H1 (cell line): Measurements from ENCODE around the gene GJB1. TPM values are rescaled to one million over a fixed set of nuclear protein-coding genes. Genes with fewer than 3 reads are reported as not detected.

Source experiments
- CTCF ChIA-PET: fragments of 300-600 bp; sonication (Branson Sonifier 250); formaldehyde crosslinking; loops from one replicate; lab custom pipeline; 2021; ENCODE audit not compliant: partially characterized antibody; lab: Charles Lee
- POLR2A ChIA-PET: fragments of 300-600 bp; sonication (Branson Sonifier 250); formaldehyde crosslinking; loops from one replicate; lab custom pipeline; 2021; ENCODE audit warnings: inconsistent platforms; ENCODE audit not compliant: partially characterized antibody; lab: Charles Lee
- DNase-seq, 2 experiments: peaks; one replicate each; pipeline versions ENCODE4 v3.0.0 to v3.0.0-alpha.2; 2010 to 2022; ENCODE audit warnings: low spot score in 2 of 2, low read depth in 1 of 2, mixed read lengths in 1 of 2
- FAIRE-seq: peaks from 2 replicates; lab custom pipeline; 2011; peaks lifted over from hg19 to GRCh38; lab: Jason Lieb, UNC
- H2AFZ ChIP-seq: 2 replicates; pipeline ENCODE4 v1.8.1; 2012; ENCODE audit warnings: low read length, inconsistent platforms
- H2AK5ac ChIP-seq: 2 replicates; pipeline ENCODE4 v1.6.1; 2013; ENCODE audit warnings: low read depth, low read length
- H2BK120ac ChIP-seq: replicated peaks from 2 replicates; pipeline ENCODE3; 2013; ENCODE audit warnings: low read depth, low read length, inconsistent platforms
- H2BK12ac ChIP-seq: 2 replicates; pipeline ENCODE4 v1.6.1; 2013; ENCODE audit warnings: low read depth, low read length
- H2BK15ac ChIP-seq: 2 replicates; pipeline ENCODE4 v1.6.1; 2013; ENCODE audit warnings: low read length
- H2BK20ac ChIP-seq: 2 replicates; pipeline ENCODE4 v1.6.1; 2013; ENCODE audit warnings: low read length
- H2BK5ac ChIP-seq: 2 replicates; pipeline ENCODE4 v1.6.1; 2013; ENCODE audit warnings: low read depth, low read length
- H3K14ac ChIP-seq: 2 replicates; pipeline ENCODE4 v1.6.1; 2013; ENCODE audit warnings: inconsistent platforms; ENCODE audit not compliant: insufficient read length
- H3K18ac ChIP-seq: 2 replicates; pipeline ENCODE4 v1.6.1; 2013; ENCODE audit warnings: low read length; ENCODE audit errors: extremely low read depth
- H3K23ac ChIP-seq: 2 replicates; pipeline ENCODE4 v1.6.1; 2013; ENCODE audit warnings: inconsistent platforms; ENCODE audit not compliant: insufficient read length
- H3K23me2 ChIP-seq: 2 replicates; pipeline ENCODE4 v1.6.1; 2013; ENCODE audit warnings: low read depth, low read length
- H3K27ac ChIP-seq: 2 replicates; pipeline ENCODE4 v1.6.1; 2011; ENCODE audit warnings: low read depth, low read length, inconsistent platforms
- H3K27me3 ChIP-seq, 4 experiments: replicated peaks in 1 of 4; 1 replicate in 1 of 4; 2 replicates in 3 of 4; pipeline versions ENCODE4 v1.6.1 to v1.8.1; 2011 to 2013; ENCODE audit warnings: low read length in 3 of 4, mild to moderate bottlenecking in 3 of 4, inconsistent platforms in 2 of 4, mixed read lengths in 2 of 4, moderate library complexity in 1 of 4; ENCODE audit not compliant: control insufficient read depth in 3 of 4, insufficient read depth in 3 of 4; ENCODE audit errors: extremely low read depth in 1 of 4
- H3K36me3 ChIP-seq, 4 experiments: 2 replicates each; pipeline versions ENCODE4 v1.6.1 to v1.8.1; 2011 to 2013; ENCODE audit warnings: mild to moderate bottlenecking in 4 of 4, low read length in 3 of 4, moderate library complexity in 2 of 4, control low read depth in 1 of 4, inconsistent platforms in 1 of 4; ENCODE audit not compliant: insufficient read depth in 4 of 4, control insufficient read depth in 2 of 4
- H3K4ac ChIP-seq: replicated peaks from 2 replicates; pipeline ENCODE3; 2013; ENCODE audit warnings: low read length, low read depth, mixed read lengths, inconsistent platforms; ENCODE audit not compliant: insufficient read length
- H3K4me1 ChIP-seq, 4 experiments: replicated peaks in 1 of 4; 1 replicate in 1 of 4; 2 replicates in 3 of 4; pipeline versions ENCODE4 v1.6.1 to v1.8.1; 2011 to 2013; ENCODE audit warnings: low read length in 3 of 4, inconsistent platforms in 2 of 4, mixed read lengths in 1 of 4; ENCODE audit not compliant: insufficient read depth in 4 of 4, control insufficient read depth in 3 of 4
- H3K4me2 ChIP-seq, 2 experiments: 2 replicates each; pipeline versions ENCODE4 v1.6.1 to v1.8.1; 2011 to 2013; ENCODE audit warnings: low read depth in 2 of 2, low read length in 2 of 2, control low read depth in 1 of 2, inconsistent platforms in 1 of 2, mild to moderate bottlenecking in 1 of 2; ENCODE audit not compliant: insufficient read depth in 1 of 2
- H3K4me3 ChIP-seq, 4 experiments: fragments of 200-600, 300-600 bp in 1 of 4; sonication (generic), shearing (Covaris generic), sonication (Bioruptor Twin) in 1 of 4; 2 replicates each; pipeline versions ENCODE4 v1.5.1 to v1.8.1; 2011 to 2016; ENCODE audit warnings: low read length in 4 of 4, low read depth in 3 of 4, control low read depth in 2 of 4, inconsistent platforms in 2 of 4, mild to moderate bottlenecking in 2 of 4, mixed read lengths in 1 of 4, moderate library complexity in 1 of 4; ENCODE audit not compliant: insufficient read depth in 2 of 4; ENCODE audit errors: extremely low read depth in 1 of 4
- H3K56ac ChIP-seq: replicated peaks from 2 replicates; pipeline ENCODE3; 2013; ENCODE audit warnings: low read depth, mild to moderate bottlenecking, mixed read lengths, low read length, inconsistent platforms; ENCODE audit not compliant: insufficient read length
- H3K79me1 ChIP-seq: 2 replicates; pipeline ENCODE4 v1.6.1; 2013; ENCODE audit warnings: low read depth, low read length, control low read depth
- H3K79me2 ChIP-seq, 2 experiments: 2 replicates each; pipeline versions ENCODE4 v1.6.1 to v1.8.1; 2012 to 2013; ENCODE audit warnings: low read length in 2 of 2, mild to moderate bottlenecking in 2 of 2, inconsistent platforms in 1 of 2; ENCODE audit not compliant: insufficient read depth in 2 of 2, control insufficient read depth in 1 of 2
- H3K9ac ChIP-seq, 4 experiments: replicated peaks in 1 of 4; 1 replicate in 1 of 4; 2 replicates in 3 of 4; pipeline versions ENCODE4 v1.6.1 to v1.8.1; 2011 to 2013; ENCODE audit warnings: low read depth in 3 of 4, low read length in 3 of 4, control low read depth in 2 of 4, mild to moderate bottlenecking in 2 of 4, moderate library complexity in 2 of 4, inconsistent platforms in 1 of 4; ENCODE audit errors: extremely low read depth in 1 of 4
- H3K9me3 ChIP-seq, 2 experiments: 2 replicates each; pipeline versions ENCODE4 v1.6.1 to v1.8.1; 2012 to 2013; ENCODE audit warnings: mild to moderate bottlenecking in 2 of 2, moderate library complexity in 2 of 2, control low read depth in 1 of 2, inconsistent platforms in 1 of 2, low read depth in 1 of 2, low read length in 1 of 2, mixed read lengths in 1 of 2; ENCODE audit not compliant: insufficient read depth in 2 of 2
- H4K20me1 ChIP-seq, 2 experiments: replicated peaks in 1 of 2; 2 replicates each; pipeline versions ENCODE3 to v1.8.1; 2011 to 2013; ENCODE audit warnings: inconsistent platforms in 2 of 2, low read length in 2 of 2, mild to moderate bottlenecking in 1 of 2; ENCODE audit not compliant: insufficient read depth in 2 of 2, control insufficient read depth in 1 of 2
- H4K5ac ChIP-seq: 2 replicates; pipeline ENCODE4 v1.6.1; 2013; ENCODE audit warnings: low read length, low read depth, mixed read lengths, inconsistent platforms; ENCODE audit not compliant: insufficient read length
- H4K8ac ChIP-seq: 2 replicates; pipeline ENCODE4 v1.8.0; 2013; ENCODE audit warnings: mild to moderate bottlenecking, moderate library complexity, low read length, inconsistent platforms; ENCODE audit not compliant: insufficient read depth; ENCODE audit errors: extremely low read depth
- H4K91ac ChIP-seq: replicated peaks from 2 replicates; pipeline ENCODE3; 2013; ENCODE audit warnings: low read length, mixed read lengths, inconsistent platforms; ENCODE audit not compliant: insufficient read length
- CTBP2 ChIP-seq: IDR thresholded peaks from 2 replicates; pipeline ENCODE4 v1.7.0; 2011; ENCODE audit warnings: borderline replicate concordance, mild to moderate bottlenecking, moderate library complexity, mixed read lengths, low read length; ENCODE audit not compliant: insufficient read depth, insufficient read length
- JUN ChIP-seq: IDR thresholded peaks from 2 replicates; pipeline ENCODE4 v1.6.1; 2011; ENCODE audit warnings: low read depth, mild to moderate bottlenecking, improper control_type of control experiment, low read length
- KDM1A ChIP-seq: fragments of 200-600, 300-600 bp; sonication (generic); IDR thresholded peaks from 2 replicates; pipeline ENCODE4 v1.7.1; 2016; ENCODE audit warnings: mild to moderate bottlenecking, low read length, borderline replicate concordance
- POLR2AphosphoS5 ChIP-seq: IDR thresholded peaks from 2 replicates; pipeline ENCODE4 v1.6.1; 2011; ENCODE audit warnings: low read depth, low read length
- RAD21 ChIP-seq, 2 experiments: IDR thresholded peaks in 1 of 2; conservative IDR thresholded peaks in 1 of 2; 2 replicates each; pipeline ENCODE4 v1.6.1; 2011; ENCODE audit warnings: low read depth in 2 of 2, low read length in 2 of 2, improper control_type of control experiment in 1 of 2, inconsistent platforms in 1 of 2, mild to moderate bottlenecking in 1 of 2, moderate library complexity in 1 of 2
- RNF2 ChIP-seq: fragments of 200-900, 300-1000 bp; sonication (generic); IDR thresholded peaks from 2 replicates; pipeline ENCODE4 v1.7.1; 2016; ENCODE audit warnings: borderline replicate concordance, low read depth, mild to moderate bottlenecking, antibody characterized with exemption, low read length; ENCODE audit not compliant: poor library complexity, severe bottlenecking; ENCODE audit errors: missing control alignments
- SAP30 ChIP-seq: fragments of 300-600 bp; sonication (generic); IDR thresholded peaks from 2 replicates; pipeline ENCODE4 v1.7.1; 2012; ENCODE audit warnings: low read length, moderate library complexity, mild to moderate bottlenecking, inconsistent platforms; ENCODE audit not compliant: insufficient read depth, insufficient replicate concordance
- SRF ChIP-seq: IDR thresholded peaks from 2 replicates; pipeline ENCODE4 v1.6.1; 2011; ENCODE audit warnings: mild to moderate bottlenecking, low read depth, low read length, moderate library complexity
- TAF1 ChIP-seq: IDR thresholded peaks from 2 replicates; pipeline ENCODE4 v1.6.1; 2011; ENCODE audit warnings: mild to moderate bottlenecking, low read depth, low read length
- TAF7 ChIP-seq: optimal IDR thresholded peaks from 2 replicates; pipeline ENCODE3; 2011; ENCODE audit warnings: low read depth, mild to moderate bottlenecking, inconsistent platforms, low read length, moderate library complexity, borderline replicate concordance
- WGBS, 2 experiments: shearing (Covaris generic) in 1 of 2; methylation state at CpG; one replicate each; pipeline versions ENCODE4 v1.1.6 to v1.1.7; 2013 to 2015; ENCODE audit warnings: low lambda C conversion rate in 2 of 2, mixed read lengths in 2 of 2, inconsistent platforms in 1 of 2, low coverage in 1 of 2, missing lambda C conversion rate in 1 of 2; ENCODE audit not compliant: insufficient replicate concordance in 2 of 2, insufficient coverage in 1 of 2, insufficient read length in 1 of 2; ENCODE audit errors: extremely low coverage in 1 of 2, missing lambda C conversion rate in 1 of 2; 5-methylcytosine and 5-hydroxymethylcytosine counted together
- polyA plus RNA-seq, 7 experiments: library from polyadenylated mRNA; depleted of rRNA in 3 of 7; stranded (reverse) in 5 of 7; unstranded in 2 of 7; fragments of >200 nt in 5 of 7; fragments of 200-250 nt in 2 of 7; gene quantifications; 1 replicate in 5 of 7; 2 replicates in 1 of 7; 4 replicates in 1 of 7; pipeline versions ENCODE4 v1.2.1 to v1.2.3, GENCODE V29; 2011 to 2013; ENCODE audit warnings: missing spikeins in 2 of 7, mixed read lengths in 2 of 7
- total RNA-seq: library from RNA; stranded (reverse); fragmentation: NEBNext Ultra II Directional; extraction: Animal tissue kit (Norgen Biotek cat#: 25700); gene quantifications from 2 replicates; pipeline ENCODE4 v1.2.1, GENCODE V29; 2021
- TF ChIP-seq, protein P1 (sequence below): IDR thresholded peaks from 2 replicates; pipeline ENCODE4 v1.6.1; 2012; ENCODE audit warnings: low read length, inconsistent platforms

Gene GJB1
- total and polyA plus RNA-seq, 2 of the 8 experiments (the other 6 are each of a cell fraction or from before 2014, with no cell fraction given) = 0.14 TPM; not detected in 1

- no peak for FAIRE-seq
- H3K23ac ChIP-seq = no peak overlapping the region
- no peak for TF ChIP-seq SRF
- TF ChIP-seq CTBP2 = no peak
- no peak for TF ChIP-seq TAF1
- TF ChIP-seq, protein P1, sequence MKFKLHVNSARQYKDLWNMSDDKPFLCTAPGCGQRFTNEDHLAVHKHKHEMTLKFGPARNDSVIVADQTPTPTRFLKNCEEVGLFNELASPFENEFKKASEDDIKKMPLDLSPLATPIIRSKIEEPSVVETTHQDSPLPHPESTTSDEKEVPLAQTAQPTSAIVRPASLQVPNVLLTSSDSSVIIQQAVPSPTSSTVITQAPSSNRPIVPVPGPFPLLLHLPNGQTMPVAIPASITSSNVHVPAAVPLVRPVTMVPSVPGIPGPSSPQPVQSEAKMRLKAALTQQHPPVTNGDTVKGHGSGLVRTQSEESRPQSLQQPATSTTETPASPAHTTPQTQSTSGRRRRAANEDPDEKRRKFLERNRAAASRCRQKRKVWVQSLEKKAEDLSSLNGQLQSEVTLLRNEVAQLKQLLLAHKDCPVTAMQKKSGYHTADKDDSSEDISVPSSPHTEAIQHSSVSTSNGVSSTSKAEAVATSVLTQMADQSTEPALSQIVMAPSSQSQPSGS = no peak
- TF ChIP-seq JUN = no peak
- no peak for TF ChIP-seq SAP30
- no peak for TF ChIP-seq POLR2AphosphoS5
- no peak for TF ChIP-seq RNF2
- no peak for TF ChIP-seq TAF7
- TF ChIP-seq RAD21 (IDR thresholded peaks at IDR 0.05 in 1 of 2, conservative IDR thresholded peaks at IDR 0.05 in 1 of 2; ENCODE audit: low read depth in 2 of 2, low read length in 2 of 2) = no peak
- no peak for TF ChIP-seq KDM1A
Measured at GRCh38 chrX:71225676-71226075, 2.7 kb downstream of the GJB1 start.

More at GRCh38 chrX:71225676-71226075, 2.7 kb downstream of the GJB1 start:
- POLR2A ChIA-PET = interaction anchor here (0.6 to 1.0 kb wide), 2 partner anchors 9 to 14 kb away, joined by 3 read pairs; no protein-coding TSS in a partner anchor
- Histone ChIP-seq H4K91ac (no peak overlapping the region), H2BK12ac (no peak overlapping the region), H3K14ac (no peak overlapping the region), H2BK120ac (no peak overlapping the region), H3K23me2 (no peaks in the 10 kb centered on the region), H3K4me2 (no peak overlapping the region; a peak in 1 of 4 replicates), H3K9me3 (no peaks in the 10 kb centered on the region), H3K56ac (no peak overlapping the region), H3K79me1 (no peaks in the 10 kb centered on the region), H3K79me2 (no peaks in the 10 kb centered on the region), H3K27ac (no peak overlapping the region), H2BK20ac (no peak overlapping the region), H3K9ac (no peak overlapping the region), H3K4me1 (peaks cover 3 to 8% (median 6%) of the 10 kb centered on the region in 4 experiments), H3K27me3 (no peaks in the 10 kb centered on the region), H2AFZ (no peak overlapping the region), H4K5ac (no peak overlapping the region), H2BK15ac (no peak overlapping the region), H3K36me3 (no peaks in the 10 kb centered on the region), H2AK5ac (no peak overlapping the region), H4K20me1 (no peaks in the 10 kb centered on the region), H3K4ac (no peak overlapping the region), H3K18ac (no peak overlapping the region), H3K4me3 (no peak overlapping the region), H4K8ac (no peak overlapping the region), H2BK5ac (no peak overlapping the region)
- CTCF ChIA-PET = no interaction called here
- DNase-seq = no peak
- WGBS, 2 experiments = 56% methylated on average over 5 of the region's 5 CpGs; no CpG with 5 or more reads in 1 of the 2 experiments
